ENCODE results near the gene PTGR2.

The PTGR2 gene

DNA sequence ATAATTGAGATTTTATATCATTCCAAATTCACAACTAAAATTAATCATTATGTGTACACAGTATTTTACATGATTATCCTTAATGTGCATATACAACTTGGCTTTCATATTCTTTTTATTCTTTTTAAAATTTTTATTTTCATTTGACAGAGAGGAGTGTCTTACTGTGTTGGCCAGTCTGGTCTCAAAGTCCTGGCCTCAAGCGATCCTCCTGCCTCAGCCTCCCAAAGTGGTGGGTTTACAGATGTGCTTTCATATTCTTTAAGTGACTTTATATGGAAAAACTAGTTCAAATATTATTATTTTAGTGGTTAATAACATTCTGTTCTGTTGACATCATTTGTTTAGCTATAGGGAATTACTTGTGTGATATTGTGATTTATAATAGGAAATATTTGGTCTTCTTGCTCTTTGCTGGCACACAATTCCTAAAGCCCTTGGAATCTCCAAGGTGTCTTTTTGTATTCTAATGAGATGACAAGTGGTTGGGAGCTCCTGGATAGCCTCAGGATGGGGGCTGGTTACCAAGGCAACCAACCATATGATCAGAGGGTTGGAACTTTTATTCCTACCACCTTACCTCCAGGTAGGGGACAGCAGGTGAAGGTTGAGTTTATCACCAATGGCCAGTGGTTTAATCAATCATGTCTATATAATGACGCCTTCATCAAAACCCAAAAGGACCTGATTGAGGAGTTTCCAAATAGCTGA lies 19.0 kb downstream of the PTGR2 start:
- no peaks in the 10 kb centered on the region for H3K27me3 ChIP-seq (ENCODE audit: insufficient read depth, poor library complexity, severe bottlenecking)
- TF ChIP-seq, protein P1, sequence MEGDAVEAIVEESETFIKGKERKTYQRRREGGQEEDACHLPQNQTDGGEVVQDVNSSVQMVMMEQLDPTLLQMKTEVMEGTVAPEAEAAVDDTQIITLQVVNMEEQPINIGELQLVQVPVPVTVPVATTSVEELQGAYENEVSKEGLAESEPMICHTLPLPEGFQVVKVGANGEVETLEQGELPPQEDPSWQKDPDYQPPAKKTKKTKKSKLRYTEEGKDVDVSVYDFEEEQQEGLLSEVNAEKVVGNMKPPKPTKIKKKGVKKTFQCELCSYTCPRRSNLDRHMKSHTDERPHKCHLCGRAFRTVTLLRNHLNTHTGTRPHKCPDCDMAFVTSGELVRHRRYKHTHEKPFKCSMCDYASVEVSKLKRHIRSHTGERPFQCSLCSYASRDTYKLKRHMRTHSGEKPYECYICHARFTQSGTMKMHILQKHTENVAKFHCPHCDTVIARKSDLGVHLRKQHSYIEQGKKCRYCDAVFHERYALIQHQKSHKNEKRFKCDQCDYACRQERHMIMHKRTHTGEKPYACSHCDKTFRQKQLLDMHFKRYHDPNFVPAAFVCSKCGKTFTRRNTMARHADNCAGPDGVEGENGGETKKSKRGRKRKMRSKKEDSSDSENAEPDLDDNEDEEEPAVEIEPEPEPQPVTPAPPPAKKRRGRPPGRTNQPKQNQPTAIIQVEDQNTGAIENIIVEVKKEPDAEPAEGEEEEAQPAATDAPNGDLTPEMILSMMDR (IDR thresholded peaks at IDR 0.05; ENCODE audit: insufficient read depth, low read length), result no peak
- TF ChIP-seq, protein P2, sequence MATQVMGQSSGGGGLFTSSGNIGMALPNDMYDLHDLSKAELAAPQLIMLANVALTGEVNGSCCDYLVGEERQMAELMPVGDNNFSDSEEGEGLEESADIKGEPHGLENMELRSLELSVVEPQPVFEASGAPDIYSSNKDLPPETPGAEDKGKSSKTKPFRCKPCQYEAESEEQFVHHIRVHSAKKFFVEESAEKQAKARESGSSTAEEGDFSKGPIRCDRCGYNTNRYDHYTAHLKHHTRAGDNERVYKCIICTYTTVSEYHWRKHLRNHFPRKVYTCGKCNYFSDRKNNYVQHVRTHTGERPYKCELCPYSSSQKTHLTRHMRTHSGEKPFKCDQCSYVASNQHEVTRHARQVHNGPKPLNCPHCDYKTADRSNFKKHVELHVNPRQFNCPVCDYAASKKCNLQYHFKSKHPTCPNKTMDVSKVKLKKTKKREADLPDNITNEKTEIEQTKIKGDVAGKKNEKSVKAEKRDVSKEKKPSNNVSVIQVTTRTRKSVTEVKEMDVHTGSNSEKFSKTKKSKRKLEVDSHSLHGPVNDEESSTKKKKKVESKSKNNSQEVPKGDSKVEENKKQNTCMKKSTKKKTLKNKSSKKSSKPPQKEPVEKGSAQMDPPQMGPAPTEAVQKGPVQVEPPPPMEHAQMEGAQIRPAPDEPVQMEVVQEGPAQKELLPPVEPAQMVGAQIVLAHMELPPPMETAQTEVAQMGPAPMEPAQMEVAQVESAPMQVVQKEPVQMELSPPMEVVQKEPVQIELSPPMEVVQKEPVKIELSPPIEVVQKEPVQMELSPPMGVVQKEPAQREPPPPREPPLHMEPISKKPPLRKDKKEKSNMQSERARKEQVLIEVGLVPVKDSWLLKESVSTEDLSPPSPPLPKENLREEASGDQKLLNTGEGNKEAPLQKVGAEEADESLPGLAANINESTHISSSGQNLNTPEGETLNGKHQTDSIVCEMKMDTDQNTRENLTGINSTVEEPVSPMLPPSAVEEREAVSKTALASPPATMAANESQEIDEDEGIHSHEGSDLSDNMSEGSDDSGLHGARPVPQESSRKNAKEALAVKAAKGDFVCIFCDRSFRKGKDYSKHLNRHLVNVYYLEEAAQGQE (IDR thresholded peaks at IDR 0.05; ENCODE audit: insufficient replicate concordance, low read depth), result no peak
- TF ChIP-seq SPI1 (IDR thresholded peaks at IDR 0.05; ENCODE audit: borderline replicate concordance, low read depth) (no peak), GABPA (IDR thresholded peaks at IDR 0.05; ENCODE audit: low read depth) (no peak), POLR2AphosphoS5 (IDR thresholded peaks at IDR 0.05; ENCODE audit: low read depth) (no peak)
- no peak for DNase-seq (ENCODE audit: low read depth in 1 of 2, low spot score in 1 of 2)
- no peak overlapping the region for H3K4me3 ChIP-seq (replicated peaks; ENCODE audit: insufficient read depth, low read length)
- no peak overlapping the region for H3K27ac ChIP-seq (replicated peaks)

DNA sequence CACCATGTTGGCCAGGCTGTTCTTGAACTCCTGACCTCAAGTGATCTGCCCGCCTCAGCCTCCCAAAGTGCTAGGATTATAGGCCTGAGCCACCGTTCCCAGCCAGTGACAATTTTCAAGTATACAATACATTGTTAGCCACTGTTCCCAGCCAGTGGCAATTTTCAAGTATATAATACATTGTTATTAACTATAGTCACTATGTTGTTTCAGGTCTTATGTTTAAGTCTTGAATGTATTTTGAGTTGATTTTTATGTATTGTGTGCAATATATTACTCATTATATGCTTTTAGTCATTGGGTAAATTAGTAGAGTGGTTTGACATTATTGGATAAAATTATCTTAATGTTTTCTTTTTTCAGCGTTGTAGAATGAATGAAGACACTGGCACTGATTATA lies 22.0 kb downstream of the PTGR2 start:
- DNase-seq (ENCODE audit: low read depth in 1 of 2, low spot score in 1 of 2), result no peak
- Histone ChIP-seq H3K27me3 (ENCODE audit: insufficient read depth, poor library complexity, severe bottlenecking) (no peaks in the 10 kb centered on the region), H3K4me3 (replicated peaks; ENCODE audit: insufficient read depth, low read length) (no peak overlapping the region), H3K27ac (replicated peaks) (no peak overlapping the region)
- TF ChIP-seq, protein P1 (IDR thresholded peaks at IDR 0.05; ENCODE audit: insufficient read depth, low read length), result no peak
- no peak for TF ChIP-seq POLR2AphosphoS5 (IDR thresholded peaks at IDR 0.05; ENCODE audit: low read depth)

DNA sequence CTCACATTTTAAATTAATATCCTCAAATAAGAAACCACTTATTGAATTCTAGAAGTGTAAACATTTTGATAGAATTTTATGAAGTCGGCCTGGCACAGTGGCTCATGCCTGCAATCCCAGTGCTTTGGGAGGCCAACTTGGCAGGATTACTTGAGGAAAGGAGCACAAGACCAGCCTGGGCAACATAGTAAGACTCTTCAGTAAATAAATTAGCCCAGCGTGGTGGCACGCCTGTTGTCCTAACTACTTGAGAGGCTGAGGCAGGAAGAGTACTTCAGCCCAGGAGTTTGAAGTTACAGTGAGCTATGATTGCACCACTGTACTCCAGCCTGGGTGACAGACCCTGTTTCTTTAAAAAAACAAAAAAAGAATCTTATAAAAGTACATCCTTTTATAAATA lies 26.2 kb downstream of the PTGR2 start:
- no peak overlapping the region for H3K4me3 ChIP-seq (replicated peaks; ENCODE audit: insufficient read depth, low read length)
- no peak for TF ChIP-seq SPI1 (IDR thresholded peaks at IDR 0.05; ENCODE audit: borderline replicate concordance, low read depth)
- TF ChIP-seq, protein P1 (IDR thresholded peaks at IDR 0.05; ENCODE audit: insufficient read depth, low read length), result no peak
- TF ChIP-seq POLR2AphosphoS5 (IDR thresholded peaks at IDR 0.05; ENCODE audit: low read depth), result no peak
- TF ChIP-seq, protein P2 (IDR thresholded peaks at IDR 0.05; ENCODE audit: insufficient replicate concordance, low read depth), result no peak
- TF ChIP-seq GABPA (IDR thresholded peaks at IDR 0.05; ENCODE audit: low read depth), result no peak
- no peak for DNase-seq (ENCODE audit: low read depth in 1 of 2, low spot score in 1 of 2)
- no peak overlapping the region for H3K27ac ChIP-seq (replicated peaks)
- H3K27me3 ChIP-seq (ENCODE audit: insufficient read depth, poor library complexity, severe bottlenecking), result no peaks in the 10 kb centered on the region

DNA sequence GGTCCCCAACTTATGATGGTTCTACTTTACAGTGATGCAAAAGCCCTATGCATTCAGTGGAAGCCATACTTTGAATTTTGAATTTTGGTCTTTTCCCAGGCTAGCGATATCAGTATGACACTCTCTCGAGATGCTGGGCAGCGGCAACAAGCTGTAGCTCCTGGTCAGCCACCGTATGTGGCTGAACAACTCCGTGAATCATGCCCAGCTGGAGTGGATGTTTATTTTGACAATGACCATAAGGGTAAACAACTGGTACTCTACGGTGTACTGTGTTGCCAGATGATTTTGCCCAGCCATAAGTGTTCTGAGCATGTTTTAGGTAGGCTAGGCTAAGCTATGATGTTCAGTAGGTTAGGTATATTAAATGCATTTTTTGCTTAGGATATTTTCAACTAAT lies 26.8 kb downstream of the PTGR2 start:
- Histone ChIP-seq H3K27ac (replicated peaks) (no peak overlapping the region), H3K4me3 (replicated peaks; ENCODE audit: insufficient read depth, low read length) (no peak overlapping the region), H3K27me3 (ENCODE audit: insufficient read depth, poor library complexity, severe bottlenecking) (no peaks in the 10 kb centered on the region)
- DNase-seq (ENCODE audit: low read depth in 1 of 2, low spot score in 1 of 2), result no peak
- no peak for TF ChIP-seq POLR2AphosphoS5 (IDR thresholded peaks at IDR 0.05; ENCODE audit: low read depth)
- TF ChIP-seq, protein P1 (IDR thresholded peaks at IDR 0.05; ENCODE audit: insufficient read depth, low read length), result no peak
